CD1c-positive myeloid dendritic cell (primary cell): ENCODE data around the gene C18orf32.
"Not testable (repeated sequence)": the region's sequence is repeated elsewhere in the genome, so short reads cannot be mapped to it uniquely, and the experiment has no call there.

Experiments
- DNase-seq: peaks from one replicate; pipeline ENCODE4 v3.0.0-alpha.2; 2016; ENCODE audit errors: extremely low spot score

C18orf32 gene

DNA sequence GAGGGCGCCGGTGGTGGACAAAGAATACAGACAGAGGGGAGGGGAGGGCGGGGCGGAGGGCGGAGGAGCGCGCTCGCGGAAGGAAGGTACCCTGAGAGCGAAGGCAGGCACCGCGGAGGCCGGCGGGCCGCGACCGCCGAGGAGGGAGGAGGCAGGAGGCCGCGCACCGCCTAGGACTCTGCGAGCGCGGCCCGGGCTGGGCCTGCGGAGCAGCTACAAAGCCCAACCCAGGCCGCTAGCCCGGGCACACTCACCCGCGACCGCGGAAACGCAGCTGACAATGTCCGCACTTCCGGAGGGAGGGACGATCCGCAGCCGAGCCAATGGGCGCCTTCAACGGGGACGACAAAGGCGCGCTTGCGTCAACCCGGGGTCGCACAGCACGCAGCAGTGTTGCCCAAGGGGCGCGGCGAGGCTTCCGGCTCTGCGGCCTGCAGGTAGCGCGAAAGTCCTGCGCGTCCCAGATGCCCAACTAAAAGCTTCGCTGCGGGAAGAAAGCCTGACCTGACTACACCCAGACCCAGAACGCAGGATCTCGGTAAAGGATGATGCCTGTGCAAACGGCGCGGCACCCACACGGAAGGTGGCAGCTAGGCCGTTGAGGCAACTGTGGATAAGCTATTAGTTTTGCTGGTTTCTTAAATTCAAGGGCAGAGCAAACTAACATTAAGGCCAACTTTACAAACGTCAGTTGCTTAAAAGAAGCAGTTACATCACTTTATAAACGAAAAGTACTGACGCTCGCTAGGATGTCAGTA, at the start of gene C18orf32:
C18orf32 (minus strand) TSS at position 282 of the 758 bp plus-strand sequence. CDS start 3,486 bp downstream, outside the sequence.
- DNase-seq, result peak; percentile 95

DNA sequence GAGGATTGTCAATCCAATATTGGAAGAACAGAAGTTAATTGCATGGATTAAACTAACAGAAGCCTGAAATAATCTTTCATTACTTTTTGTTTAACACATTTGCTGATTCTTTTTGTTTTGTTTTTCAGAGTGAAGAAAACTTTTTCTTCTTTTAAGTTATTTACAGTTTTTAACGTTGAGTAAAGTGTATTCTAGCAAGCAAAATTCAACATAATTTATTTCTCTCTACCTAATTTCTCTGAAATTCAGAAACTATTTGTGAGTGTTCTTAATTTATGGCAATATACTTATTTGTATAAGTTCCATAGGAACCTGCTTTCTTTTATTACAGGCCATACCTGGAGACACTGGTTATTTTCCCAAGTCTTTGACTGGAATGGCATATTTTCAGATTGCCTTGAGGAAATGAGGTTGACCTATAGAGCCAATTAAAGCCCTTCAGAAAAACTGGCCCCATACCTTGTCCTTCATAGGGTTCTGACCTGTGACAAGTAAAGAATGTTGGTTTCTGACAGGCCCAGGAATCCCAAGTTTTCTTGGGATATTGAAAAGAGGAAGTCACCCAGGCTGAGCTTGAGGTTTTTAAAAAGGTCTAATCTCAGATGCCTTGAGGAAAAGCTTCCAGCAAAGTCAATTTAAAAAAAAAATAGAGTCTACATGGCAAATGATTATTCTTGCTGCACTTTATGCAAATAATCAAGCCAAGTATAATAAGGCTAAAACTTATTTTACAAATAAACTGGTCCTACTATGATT, 48.0 kb upstream of the C18orf32 start:
- DNase-seq, result no peak

DNA sequence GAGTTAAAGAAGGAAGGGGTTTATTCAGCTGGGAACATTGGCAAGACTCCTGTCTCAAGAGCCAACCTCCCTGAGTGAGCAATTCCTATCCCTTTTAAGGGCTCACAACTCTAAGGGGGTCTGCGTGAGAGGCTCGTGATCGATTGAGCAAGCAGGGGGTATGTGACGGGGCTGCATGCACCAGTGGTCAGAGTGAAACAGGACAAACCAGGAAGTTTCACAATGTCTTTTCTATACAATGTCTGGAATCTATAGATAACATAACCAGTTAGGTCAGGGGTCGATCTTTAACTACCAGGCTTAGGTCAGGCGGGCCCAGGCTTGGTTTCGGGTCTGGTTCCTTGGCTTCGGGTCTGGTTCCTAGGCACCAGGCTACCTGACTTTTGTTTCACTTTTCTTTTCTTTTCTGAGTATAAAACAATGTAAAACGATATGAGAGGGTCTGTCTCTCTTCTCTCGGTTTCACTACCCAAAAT, 44.7 kb upstream of the C18orf32 start:
- DNase-seq, result peak; percentile 30

DNA sequence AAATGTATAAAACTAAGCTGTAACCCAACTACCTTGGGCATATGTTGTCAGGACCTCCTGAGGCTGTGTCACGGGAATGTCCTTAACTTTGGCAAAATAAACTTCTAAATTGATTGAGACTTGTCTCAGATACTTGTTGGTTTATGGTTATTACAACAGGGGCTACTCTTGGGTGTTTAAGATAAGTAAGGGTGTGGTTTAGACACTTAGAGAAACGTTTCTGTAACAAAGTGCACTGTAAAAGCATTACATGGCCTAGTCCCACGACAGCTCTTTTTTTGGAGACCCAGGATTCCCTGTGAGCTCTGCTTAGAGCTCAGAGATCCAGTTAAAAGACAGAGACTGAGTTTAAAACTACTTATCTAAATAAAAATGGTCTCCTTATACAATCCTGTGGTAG, 42.6 kb upstream of the C18orf32 start:
- no peak for DNase-seq

DNA sequence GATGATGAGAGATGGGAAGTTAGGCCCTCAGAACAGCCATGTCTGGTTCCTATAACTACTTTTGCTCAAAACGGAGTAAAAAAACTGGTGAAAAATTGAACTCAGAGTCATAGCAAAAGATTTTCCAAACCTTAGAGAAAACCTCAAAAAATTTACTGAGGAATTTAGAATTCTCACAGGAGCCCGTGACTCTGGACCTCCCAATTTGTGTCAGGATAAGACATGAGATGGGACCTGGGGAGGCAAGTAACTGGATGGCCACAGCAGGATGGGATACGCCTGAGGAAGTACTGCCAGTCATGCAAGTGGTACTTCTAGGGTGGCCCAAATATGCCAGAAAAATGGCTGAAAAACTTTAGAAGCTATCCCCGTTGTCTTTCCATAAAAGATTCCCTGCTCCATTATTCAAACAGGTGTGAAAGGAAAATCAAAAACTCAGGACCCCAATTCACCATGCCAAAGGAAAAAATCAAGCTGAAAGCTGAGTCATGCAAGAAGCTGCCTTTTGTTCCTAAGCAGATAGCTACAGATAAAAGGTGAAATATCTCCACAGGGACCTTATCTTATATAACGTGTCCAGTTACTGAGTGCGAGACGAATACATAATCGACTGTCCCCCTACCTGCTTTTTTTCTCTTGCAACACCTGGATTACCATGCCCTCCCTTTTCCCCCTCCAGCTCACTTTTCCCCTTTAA, 40.7 kb upstream of the C18orf32 start:
- DNase-seq, result no peak

DNA sequence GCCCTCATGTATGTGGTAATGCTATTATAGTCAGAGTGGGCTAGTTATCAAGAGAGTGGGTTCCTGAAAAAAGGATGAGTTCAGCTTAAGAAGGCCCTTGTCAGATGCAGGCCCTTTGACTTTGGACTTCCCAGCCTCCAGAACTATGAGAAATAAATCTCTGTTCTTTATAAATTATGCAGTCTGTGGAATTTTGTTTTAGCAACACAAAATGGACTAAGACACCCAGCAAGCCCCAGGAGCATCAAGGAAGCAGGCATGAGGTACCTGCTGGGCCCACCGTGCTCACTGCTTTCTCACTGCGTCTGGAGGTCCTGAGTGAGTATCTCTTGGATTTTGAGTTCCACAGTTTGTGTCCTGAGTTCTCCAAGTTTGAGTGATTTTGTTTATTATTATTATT, 38.9 kb upstream of the C18orf32 start:
- no peak for DNase-seq

DNA sequence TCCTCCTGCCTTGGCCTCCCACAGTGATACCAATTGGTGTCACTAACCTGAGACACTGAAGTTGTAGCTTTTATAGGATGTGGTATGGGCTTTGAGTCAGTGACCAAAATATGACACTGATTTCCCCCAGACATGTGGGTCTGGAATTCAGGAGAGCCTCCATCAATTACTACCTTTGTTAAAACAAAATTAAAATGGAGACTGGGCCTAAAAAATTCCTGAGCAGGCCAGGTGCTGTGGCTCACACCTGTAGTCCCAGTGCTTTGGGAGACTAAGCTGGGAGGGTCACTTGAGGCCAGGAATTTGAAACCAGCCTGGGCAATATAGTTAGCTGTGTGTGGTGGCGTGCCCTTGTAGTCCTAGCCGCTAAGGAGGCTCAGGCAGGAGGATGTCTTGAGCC, 37.9 kb upstream of the C18orf32 start:
- DNase-seq, result no peak

DNA sequence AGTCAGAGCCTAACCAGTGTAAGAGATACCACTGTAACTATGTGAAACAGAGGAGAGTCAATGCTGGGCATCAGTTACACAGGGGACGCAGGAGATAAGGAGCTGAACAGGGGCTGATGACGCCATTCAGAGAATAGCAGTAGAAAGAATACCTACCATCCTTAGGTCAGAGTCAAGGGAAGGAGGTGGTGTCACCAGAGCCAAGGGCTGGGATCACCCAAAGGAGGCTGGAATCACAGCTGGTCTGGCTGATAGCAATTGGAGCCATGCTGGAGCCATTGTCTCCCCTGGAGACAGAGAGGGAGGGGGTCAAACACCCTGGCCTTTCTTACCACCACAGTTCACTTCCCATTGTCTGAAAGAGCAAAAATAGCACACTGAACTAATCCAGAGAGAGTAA, 37.3 kb upstream of the C18orf32 start:
- no peak for DNase-seq

DNA sequence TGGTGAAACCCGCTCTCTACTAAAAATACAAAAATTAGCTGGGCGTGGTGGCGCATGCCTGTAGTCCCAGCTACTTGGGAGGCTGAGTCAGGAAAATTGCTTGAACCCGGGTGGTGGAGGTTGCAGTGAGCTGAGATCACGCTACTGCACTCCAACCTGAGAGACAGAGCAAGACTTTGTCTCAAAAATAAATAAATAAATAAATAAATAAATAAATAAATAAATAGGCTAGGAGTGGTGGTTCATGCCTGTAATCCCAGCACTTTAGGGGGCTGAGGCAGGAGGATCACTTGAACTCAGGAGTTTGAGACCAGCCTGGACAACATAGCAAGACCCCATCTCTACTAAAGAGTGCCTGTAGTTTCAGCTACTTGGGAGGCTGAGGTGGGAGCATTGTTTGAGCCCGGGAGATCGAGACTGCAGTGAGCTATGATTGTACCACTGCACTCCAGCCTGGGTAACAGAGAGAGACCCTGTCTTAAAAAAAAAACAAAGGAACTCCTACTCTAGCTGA, 36.6 kb upstream of the C18orf32 start:
- DNase-seq, result not testable (repeated sequence)

DNA sequence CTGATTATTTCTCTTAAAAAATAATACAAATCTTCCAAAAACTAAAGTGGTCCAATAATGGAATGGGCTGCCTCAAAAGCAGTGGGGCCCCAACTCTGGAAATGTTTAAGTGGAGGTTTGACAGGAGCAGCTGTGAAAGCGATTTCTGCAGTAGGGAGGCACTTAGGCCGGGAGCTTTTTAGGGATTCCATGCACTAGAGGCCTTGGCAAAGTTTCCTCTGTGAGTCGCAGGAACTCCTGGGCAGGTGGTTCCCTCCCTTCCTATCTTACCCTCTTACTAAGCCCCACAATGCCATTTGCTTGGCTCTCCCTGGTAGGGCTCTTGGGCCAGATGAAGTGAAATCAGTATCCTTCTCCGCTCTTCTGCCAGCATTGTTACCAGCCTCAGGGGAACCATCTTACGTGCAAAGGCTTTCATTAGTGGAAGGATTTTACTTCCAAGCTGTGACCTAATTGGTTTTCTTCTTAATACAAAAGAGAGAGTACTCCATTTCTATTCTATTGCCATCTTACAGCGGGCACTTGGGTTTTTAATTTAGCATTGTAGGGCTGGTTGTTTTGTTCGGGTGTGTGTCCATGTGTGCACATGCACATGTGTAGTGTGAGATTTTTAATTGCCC, 34.3 kb upstream of the C18orf32 start:
- DNase-seq, result no peak

DNA sequence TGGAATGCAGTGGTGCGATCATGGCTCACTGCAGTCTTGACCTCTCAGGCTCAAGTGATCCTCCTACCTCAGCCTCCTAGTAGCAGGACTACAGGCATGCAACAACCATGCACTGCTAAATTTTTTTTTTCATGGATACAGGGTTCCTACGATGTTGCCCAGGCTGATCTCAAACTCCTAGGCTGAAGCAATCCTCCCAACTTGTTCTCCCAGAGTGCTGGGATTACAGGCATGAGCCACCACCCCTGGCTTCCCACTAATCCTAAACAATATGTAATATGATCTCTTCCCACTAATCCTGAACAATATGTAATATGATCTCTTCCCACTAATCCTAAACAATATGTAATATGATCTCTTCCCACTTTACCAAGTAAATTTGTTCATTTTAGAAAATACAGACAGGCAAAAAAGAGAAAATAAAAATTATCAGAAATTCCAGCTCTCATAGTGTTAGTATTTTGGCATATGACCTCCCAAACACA, 33.7 kb upstream of the C18orf32 start:
- no peak for DNase-seq

DNA sequence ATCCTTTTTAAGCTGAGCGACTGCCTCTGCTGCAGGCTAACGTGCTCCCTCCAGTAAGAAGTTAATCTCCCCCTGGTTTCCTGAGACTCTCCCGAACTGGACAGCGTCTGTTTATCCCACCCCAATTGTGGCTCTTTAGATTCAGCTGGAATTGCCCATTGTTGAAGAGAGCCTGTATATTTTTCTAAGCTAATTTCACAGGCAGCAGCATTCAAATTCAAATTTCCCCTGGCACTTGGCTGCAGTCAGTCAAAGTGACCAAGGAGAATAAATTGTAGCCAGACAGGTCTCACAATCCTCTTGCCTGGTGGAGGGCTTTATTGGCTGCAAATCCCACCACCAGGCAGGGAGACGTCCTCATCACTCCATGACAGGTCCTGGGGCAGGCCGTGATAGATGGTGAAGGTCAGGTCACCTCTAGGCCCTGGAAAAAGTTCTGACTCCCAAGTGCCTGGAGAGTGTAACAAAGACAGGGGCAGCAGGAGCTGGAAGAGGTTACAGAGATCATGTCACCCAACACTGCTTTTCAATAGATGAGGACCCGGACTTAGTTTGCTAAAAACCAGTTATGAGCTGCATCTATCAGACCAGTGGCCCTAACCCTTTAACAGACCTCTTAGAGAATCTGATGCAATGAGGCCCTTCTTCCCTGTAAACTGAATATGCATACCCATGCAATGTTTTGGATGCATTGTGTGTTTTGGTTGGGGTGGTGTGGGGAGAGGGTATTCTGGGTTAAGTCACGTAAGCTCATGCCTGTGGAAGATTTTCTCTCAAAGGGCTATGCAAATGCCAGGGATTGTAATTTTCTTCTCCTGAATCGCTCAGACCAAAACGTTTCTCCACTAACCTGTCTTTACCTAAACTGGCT, 32.3 kb upstream of the C18orf32 start:
- DNase-seq, result no peak

DNA sequence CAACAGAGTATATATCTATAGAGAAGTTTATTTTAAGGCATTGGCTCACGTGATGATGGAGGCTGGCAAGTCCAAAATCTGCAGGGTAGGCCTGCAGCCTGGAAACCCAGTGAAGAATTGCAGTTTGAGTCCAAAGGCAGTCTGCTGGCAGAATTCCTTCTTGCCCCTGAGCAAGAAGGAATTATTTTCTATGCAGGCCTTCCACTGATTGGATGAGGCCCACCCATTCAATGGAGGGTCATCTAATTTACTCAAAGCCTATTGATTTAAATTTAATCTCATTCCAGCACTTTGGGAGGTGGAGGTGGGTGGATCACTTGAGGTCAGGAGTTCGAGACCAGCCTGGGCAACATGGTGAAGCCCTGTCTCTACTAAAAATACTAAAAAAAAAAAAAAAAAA, 30.4 kb upstream of the C18orf32 start:
- DNase-seq, result no peak

DNA sequence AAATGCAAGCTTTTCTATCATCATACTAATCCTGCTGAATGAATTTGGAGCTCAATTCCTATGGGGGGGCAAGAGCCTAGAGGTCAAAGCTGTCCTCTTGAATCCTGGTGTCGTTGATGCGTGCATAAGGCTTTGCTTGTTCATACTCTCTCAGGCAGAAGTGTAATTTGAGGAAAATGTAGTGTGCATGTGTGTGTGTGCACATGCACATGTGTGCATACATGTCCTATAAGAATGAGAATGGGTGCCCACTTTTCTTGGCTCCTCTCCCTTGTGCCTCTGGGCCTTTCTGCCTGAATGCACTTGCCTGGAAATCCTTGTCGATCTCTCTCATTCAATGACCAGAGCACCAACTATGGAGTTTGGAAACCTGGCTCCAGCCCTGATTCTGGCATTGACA, 28.5 kb upstream of the C18orf32 start:
- no peak for DNase-seq

DNA sequence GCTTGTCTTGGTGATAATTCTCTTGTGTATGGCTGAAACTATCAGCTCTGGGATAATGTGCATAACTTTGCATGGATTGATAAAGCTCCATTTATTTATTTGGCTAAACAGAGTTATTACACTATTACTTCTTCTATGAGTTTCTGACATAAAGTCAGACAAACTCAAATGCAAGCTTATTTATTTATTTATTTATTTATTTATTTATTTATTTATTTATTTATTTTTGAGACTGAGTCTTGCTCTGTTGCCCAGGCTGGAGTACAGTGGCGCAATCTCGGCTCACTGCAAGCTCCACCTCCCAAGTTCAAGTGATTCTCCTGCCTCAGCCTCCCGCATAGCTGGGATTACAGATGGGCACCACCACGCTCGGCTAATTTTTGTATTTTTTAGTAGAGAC, 28.0 kb upstream of the C18orf32 start:
- not testable (repeated sequence) for DNase-seq

DNA sequence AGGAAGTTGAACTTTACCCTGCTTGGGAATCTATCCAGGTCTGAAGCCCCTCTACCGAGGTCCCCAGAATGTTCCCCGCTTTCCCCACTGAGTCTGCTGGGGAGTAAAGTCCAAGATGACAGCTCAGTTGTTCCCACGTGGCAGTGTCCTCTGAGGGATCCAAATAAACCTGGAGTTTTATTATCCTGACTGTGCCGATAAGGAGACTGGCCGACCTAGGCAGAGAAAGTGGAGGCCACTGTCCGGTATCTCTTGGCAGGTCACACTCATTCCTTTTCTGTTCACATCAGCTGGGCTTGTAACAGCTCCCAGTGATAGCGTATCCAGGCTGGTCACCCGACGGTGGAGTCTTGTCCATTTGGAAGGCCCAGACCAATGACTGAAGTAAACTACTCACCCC, 27.5 kb upstream of the C18orf32 start:
- DNase-seq, result no peak

DNA sequence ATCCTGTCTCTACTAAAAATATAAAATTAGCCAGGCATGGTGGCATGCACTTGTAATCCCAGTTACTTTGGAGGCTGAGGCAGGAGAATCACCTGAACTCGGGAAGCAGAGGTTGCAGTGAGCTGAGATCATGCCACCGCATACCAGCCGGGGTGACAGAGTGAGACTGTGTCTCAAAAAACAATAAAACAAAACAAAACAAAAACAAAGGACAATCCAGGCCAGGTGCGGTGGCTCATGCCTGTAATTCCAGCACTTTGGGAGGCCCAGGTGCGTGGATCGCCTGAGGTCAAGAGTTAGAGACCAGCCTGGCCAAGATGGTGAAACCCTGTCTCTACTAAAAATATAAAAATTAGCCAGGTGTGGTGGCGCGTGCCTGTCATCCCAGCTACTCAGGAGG, 25.8 kb upstream of the C18orf32 start:
- DNase-seq, result not testable (repeated sequence)

DNA sequence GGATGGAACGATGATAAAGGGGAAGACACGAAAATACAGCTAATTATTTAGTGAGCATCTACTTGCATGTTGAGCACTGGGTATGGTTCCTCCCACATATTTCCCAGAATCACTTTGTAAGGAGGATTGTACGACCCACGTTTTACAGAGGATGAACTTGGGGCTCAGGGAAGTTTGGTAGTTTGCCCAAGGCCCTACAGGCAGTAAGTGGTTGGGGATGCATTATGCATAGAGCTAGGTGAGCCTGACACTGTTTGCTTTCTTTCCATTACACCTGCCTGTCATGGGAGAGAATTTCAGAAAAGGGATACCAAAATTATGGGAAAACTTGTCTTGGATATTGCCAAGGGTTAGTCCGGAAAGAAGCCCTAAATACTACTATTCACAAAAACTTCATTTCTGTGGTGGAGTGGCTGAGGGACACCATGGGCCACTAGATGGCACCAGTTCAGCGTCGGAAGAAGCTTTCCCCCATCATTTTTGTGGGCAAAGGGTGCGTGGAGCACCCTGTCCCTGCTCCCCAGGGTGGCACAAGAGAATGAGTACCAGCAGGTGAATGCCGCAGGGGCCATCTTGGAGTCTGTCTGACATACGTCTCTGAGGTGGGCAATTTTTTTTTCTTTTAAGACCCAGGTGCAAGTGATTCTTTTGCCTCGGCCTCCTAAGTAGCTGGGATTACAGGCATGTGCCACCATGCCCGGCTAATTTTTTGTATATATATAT, 23.5 kb upstream of the C18orf32 start:
- DNase-seq, result peak; percentile 60

DNA sequence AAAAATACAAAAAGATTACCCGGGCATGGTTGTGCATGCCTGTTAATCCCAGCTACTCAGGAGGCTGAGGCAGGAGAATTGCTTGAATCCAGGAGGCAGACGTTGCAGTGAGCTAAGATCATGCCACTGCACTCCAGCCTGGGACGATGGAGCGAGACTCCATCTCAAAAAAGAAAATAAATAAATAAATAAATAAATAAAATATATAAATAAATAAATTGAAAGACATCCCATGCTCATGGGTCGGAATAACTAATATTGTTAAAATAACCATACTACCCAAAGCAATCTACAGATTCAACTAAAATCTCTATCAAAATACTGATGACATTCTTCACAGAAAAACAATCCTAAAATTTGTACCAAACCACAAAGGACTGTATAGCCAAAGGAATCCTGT, 19.4 kb upstream of the C18orf32 start:
- not testable (repeated sequence) for DNase-seq

DNA sequence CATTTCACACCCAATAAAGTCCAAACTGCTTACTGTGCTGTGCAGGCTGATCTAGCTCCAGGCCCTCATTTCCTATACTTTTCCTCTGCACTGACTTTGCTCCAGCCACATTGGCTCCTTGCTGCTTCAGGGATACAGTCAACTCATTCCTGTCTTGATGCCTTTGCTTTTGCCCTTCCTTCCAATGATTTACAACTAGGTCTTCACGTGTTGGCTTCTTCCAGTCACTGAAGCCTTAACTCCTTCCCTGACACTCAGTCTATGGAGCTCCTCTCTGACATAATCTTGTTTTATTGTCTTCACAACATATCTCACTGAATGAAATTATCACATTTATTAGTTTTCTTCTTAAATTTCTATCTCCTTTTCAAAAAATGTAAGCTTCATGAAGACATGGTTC, 16.9 kb upstream of the C18orf32 start:
- DNase-seq, result no peak
